ENCODE results near the gene DLG2. TPM values are rescaled to one million over a fixed set of nuclear protein-coding genes. Genes with fewer than 3 reads are reported as not detected.
A peak's percentile ranks its signal among the peaks of the same experiment; 100 is the strongest.

The DLG2 gene
- total and polyA plus RNA-seq, 4 donors = 1.3 to 23.3 (median 10.9) TPM

- H3K36me3 ChIP-seq (ENCODE audit: control insufficient read depth in 1 of 2, insufficient read depth in 2 of 2, low read length in 1 of 2) = no peaks in the 10 kb centered on the region
- 48 to 57% methylated on average over 3 of the region's 3 CpGs for WGBS, 2 donors
- H3K27me3 ChIP-seq (ENCODE audit: control insufficient read depth in 1 of 2, insufficient read depth in 2 of 2, low read length in 1 of 2) = no peaks in the 10 kb centered on the region
- DNase-seq = no peak
- H3K4me1 ChIP-seq (ENCODE audit: control insufficient read depth in 1 of 2, insufficient read depth in 2 of 2, low read length in 2 of 2) = no peaks in the 10 kb centered on the region
- no peak overlapping the region for H3K27ac ChIP-seq (ENCODE audit: low read depth in 1 of 2, low read length in 2 of 2)
- ATAC-seq (ENCODE audit: low FRiP score) = no peak
- H3K9me3 ChIP-seq (ENCODE audit: control insufficient read depth, low read length) = no peaks in the 10 kb centered on the region
- intact Hi-C loops (cut with DNase I) = no loop called here
- no peak overlapping the region for H3K4me3 ChIP-seq (ENCODE audit: low read length in 2 of 2)
These were observed 904.5 kb downstream of the DLG2 start for GRCh38 chr11:84722583-84723108.

GRCh38 chr11:84721561-84721961 lies 905.6 kb downstream of the DLG2 start:
- no peaks in the 10 kb centered on the region for H3K9me3 ChIP-seq (ENCODE audit: control insufficient read depth, low read length)
- no peaks in the 10 kb centered on the region for H3K36me3 ChIP-seq (ENCODE audit: control insufficient read depth in 1 of 2, insufficient read depth in 2 of 2, low read length in 1 of 2)
- no peaks in the 10 kb centered on the region for H3K27me3 ChIP-seq (ENCODE audit: control insufficient read depth in 1 of 2, insufficient read depth in 2 of 2, low read length in 1 of 2)
- no peak overlapping the region for H3K4me3 ChIP-seq (ENCODE audit: low read length in 2 of 2)
- DNase-seq (no peak), ATAC-seq (ENCODE audit: low FRiP score) (no peak)
- H3K4me1 ChIP-seq (ENCODE audit: control insufficient read depth in 1 of 2, insufficient read depth in 2 of 2, low read length in 2 of 2) = no peaks in the 10 kb centered on the region
- no peak overlapping the region for H3K27ac ChIP-seq (ENCODE audit: low read depth in 1 of 2, low read length in 2 of 2)
- WGBS, 2 donors = 17 to 32% methylated on average over 1 of the region's 1 CpG
- intact Hi-C loops (cut with DNase I) = no loop called here

- Histone ChIP-seq H3K4me3 (ENCODE audit: low read length in 2 of 2) (peak overlapping the region; percentile 44 to 62), H3K4me1 (ENCODE audit: control insufficient read depth in 1 of 2, insufficient read depth in 2 of 2, low read length in 2 of 2) (no peaks in the 10 kb centered on the region), H3K9me3 (ENCODE audit: control insufficient read depth, low read length) (no peaks in the 10 kb centered on the region), H3K27ac (ENCODE audit: low read depth in 1 of 2, low read length in 2 of 2) (no peak overlapping the region), H3K27me3 (ENCODE audit: control insufficient read depth in 1 of 2, insufficient read depth in 2 of 2, low read length in 1 of 2) (no peaks in the 10 kb centered on the region), H3K36me3 (ENCODE audit: control insufficient read depth in 1 of 2, insufficient read depth in 2 of 2, low read length in 1 of 2) (no peaks in the 10 kb centered on the region)
- DNase-seq (peak; percentile 46 to 75), ATAC-seq (ENCODE audit: low FRiP score) (peak; percentile 62)
- 1 to 2% methylated on average over 28 to 29 of the region's 29 CpGs for WGBS, 2 donors
- intact Hi-C loops (cut with DNase I) = no loop called here
These were observed 906.3 kb downstream of the DLG2 start for GRCh38 chr11:84720706-84721402.

- DNase-seq = peak; percentile 44 to 69
- H3K4me3 ChIP-seq (ENCODE audit: low read length in 2 of 2) = peak overlapping the region; percentile 44 to 62
- 1% methylated on average over 26 of the region's 26 CpGs for whole genome bisulfite sequencing, 2 donors
- H3K27ac ChIP-seq (ENCODE audit: low read depth in 1 of 2, low read length in 2 of 2) = no peak overlapping the region
- no peaks in the 10 kb centered on the region for H3K4me1 ChIP-seq (ENCODE audit: control insufficient read depth in 1 of 2, insufficient read depth in 2 of 2, low read length in 2 of 2)
- H3K27me3 ChIP-seq (ENCODE audit: control insufficient read depth in 1 of 2, insufficient read depth in 2 of 2, low read length in 1 of 2) = no peaks in the 10 kb centered on the region
- peak; percentile 48 for ATAC-seq (ENCODE audit: low FRiP score)
- intact Hi-C loops (cut with DNase I) = loop anchor here (10.0 kb wide), 1 partner anchor 165 kb away; no protein-coding TSS in a partner anchor
- H3K9me3 ChIP-seq (ENCODE audit: control insufficient read depth, low read length) = no peaks in the 10 kb centered on the region
- H3K36me3 ChIP-seq (ENCODE audit: control insufficient read depth in 1 of 2, insufficient read depth in 2 of 2, low read length in 1 of 2) = no peaks in the 10 kb centered on the region
These were observed 907.1 kb downstream of the DLG2 start for GRCh38 chr11:84719935-84720577.

GRCh38 chr11:84714316-84714780 lies 912.8 kb downstream of the DLG2 start:
- no peaks in the 10 kb centered on the region for H3K27me3 ChIP-seq (ENCODE audit: control insufficient read depth in 1 of 2, insufficient read depth in 2 of 2, low read length in 1 of 2)
- H3K4me1 ChIP-seq (ENCODE audit: control insufficient read depth in 1 of 2, insufficient read depth in 2 of 2, low read length in 2 of 2) = no peaks in the 10 kb centered on the region
- 7 to 16% methylated on average over 1 of the region's 1 CpG for WGBS, 2 donors
- no peaks in the 10 kb centered on the region for H3K36me3 ChIP-seq (ENCODE audit: control insufficient read depth in 1 of 2, insufficient read depth in 2 of 2, low read length in 1 of 2)
- no peak overlapping the region for H3K4me3 ChIP-seq (ENCODE audit: low read length in 2 of 2)
- H3K9me3 ChIP-seq (ENCODE audit: control insufficient read depth, low read length) = no peaks in the 10 kb centered on the region
- peak in 1 of 2 donors; percentile 61 for DNase-seq
- no peak overlapping the region for H3K27ac ChIP-seq (ENCODE audit: low read depth in 1 of 2, low read length in 2 of 2)
- intact Hi-C loops (cut with DNase I) = loop anchor here (10.0 kb wide), 1 partner anchor 160 kb away; no protein-coding TSS in a partner anchor
- ATAC-seq (ENCODE audit: low FRiP score) = peak; percentile 67

GRCh38 chr11:84691830-84692229 lies 935.3 kb downstream of the DLG2 start:
- 13 to 21% methylated on average over 4 of the region's 4 CpGs for WGBS, 2 donors
- no peaks in the 10 kb centered on the region for H3K27me3 ChIP-seq (ENCODE audit: control insufficient read depth in 1 of 2, insufficient read depth in 2 of 2, low read length in 1 of 2)
- ATAC-seq (ENCODE audit: low FRiP score) (no peak), DNase-seq (no peak)
- H3K27ac ChIP-seq (ENCODE audit: low read depth in 1 of 2, low read length in 2 of 2) = no peak overlapping the region
- H3K4me1 ChIP-seq (ENCODE audit: control insufficient read depth in 1 of 2, insufficient read depth in 2 of 2, low read length in 2 of 2) = no peaks in the 10 kb centered on the region
- no peaks in the 10 kb centered on the region for H3K9me3 ChIP-seq (ENCODE audit: control insufficient read depth, low read length)
- no peaks in the 10 kb centered on the region for H3K36me3 ChIP-seq (ENCODE audit: control insufficient read depth in 1 of 2, insufficient read depth in 2 of 2, low read length in 1 of 2)
- H3K4me3 ChIP-seq (ENCODE audit: low read length in 2 of 2) = no peak overlapping the region
- intact Hi-C loops (cut with DNase I) = no loop called here

GRCh38 chr11:84687433-84687832 lies 939.7 kb downstream of the DLG2 start:
- DNase-seq (no peak), ATAC-seq (ENCODE audit: low FRiP score) (no peak)
- H3K27me3 ChIP-seq (ENCODE audit: control insufficient read depth in 1 of 2, insufficient read depth in 2 of 2, low read length in 1 of 2) = no peaks in the 10 kb centered on the region
- H3K4me1 ChIP-seq (ENCODE audit: control insufficient read depth in 1 of 2, insufficient read depth in 2 of 2, low read length in 2 of 2) = no peaks in the 10 kb centered on the region
- H3K4me3 ChIP-seq (ENCODE audit: low read length in 2 of 2) = no peak overlapping the region
- H3K9me3 ChIP-seq (ENCODE audit: control insufficient read depth, low read length) = no peaks in the 10 kb centered on the region
- H3K36me3 ChIP-seq (ENCODE audit: control insufficient read depth in 1 of 2, insufficient read depth in 2 of 2, low read length in 1 of 2) = no peaks in the 10 kb centered on the region
- intact Hi-C loops (cut with DNase I) = no loop called here
- H3K27ac ChIP-seq (ENCODE audit: low read depth in 1 of 2, low read length in 2 of 2) = no peak overlapping the region

GRCh38 chr11:84686716-84687115 lies 940.4 kb downstream of the DLG2 start:
- DNase-seq (no peak), ATAC-seq (ENCODE audit: low FRiP score) (no peak)
- no peaks in the 10 kb centered on the region for H3K27me3 ChIP-seq (ENCODE audit: control insufficient read depth in 1 of 2, insufficient read depth in 2 of 2, low read length in 1 of 2)
- no peaks in the 10 kb centered on the region for H3K36me3 ChIP-seq (ENCODE audit: control insufficient read depth in 1 of 2, insufficient read depth in 2 of 2, low read length in 1 of 2)
- H3K4me3 ChIP-seq (ENCODE audit: low read length in 2 of 2) = no peak overlapping the region
- H3K4me1 ChIP-seq (ENCODE audit: control insufficient read depth in 1 of 2, insufficient read depth in 2 of 2, low read length in 2 of 2) = no peaks in the 10 kb centered on the region
- intact Hi-C loops (cut with DNase I) = no loop called here
- no peak overlapping the region for H3K27ac ChIP-seq (ENCODE audit: low read depth in 1 of 2, low read length in 2 of 2)
- WGBS, 2 donors = 78 to 89% methylated on average over 1 of the region's 1 CpG
- H3K9me3 ChIP-seq (ENCODE audit: control insufficient read depth, low read length) = no peaks in the 10 kb centered on the region

GRCh38 chr11:84685976-84686375 lies 941.2 kb downstream of the DLG2 start:
- no peak for ATAC-seq (ENCODE audit: low FRiP score)
- no peak for DNase-seq
- no peaks in the 10 kb centered on the region for H3K36me3 ChIP-seq (ENCODE audit: control insufficient read depth in 1 of 2, insufficient read depth in 2 of 2, low read length in 1 of 2)
- WGBS, 2 donors = 88 to 92% methylated on average over 6 of the region's 6 CpGs
- no peaks in the 10 kb centered on the region for H3K27me3 ChIP-seq (ENCODE audit: control insufficient read depth in 1 of 2, insufficient read depth in 2 of 2, low read length in 1 of 2)
- no peaks in the 10 kb centered on the region for H3K4me1 ChIP-seq (ENCODE audit: control insufficient read depth in 1 of 2, insufficient read depth in 2 of 2, low read length in 2 of 2)
- no peak overlapping the region for H3K27ac ChIP-seq (ENCODE audit: low read depth in 1 of 2, low read length in 2 of 2)
- intact Hi-C loops (cut with DNase I) = no loop called here
- no peak overlapping the region for H3K4me3 ChIP-seq (ENCODE audit: low read length in 2 of 2)
- no peaks in the 10 kb centered on the region for H3K9me3 ChIP-seq (ENCODE audit: control insufficient read depth, low read length)

Data from aorta (tissue), 5 donors.